GM19455 (cell line): ENCODE results near the gene PRKD1.

Source experiments
- ATAC-seq: cut with Tn5 transposase; IDR thresholded peaks from one replicate; pipeline ENCODE4 v1.9.1; 2021; ENCODE audit not compliant: unreplicated experiment

PRKD1 gene

DNA sequence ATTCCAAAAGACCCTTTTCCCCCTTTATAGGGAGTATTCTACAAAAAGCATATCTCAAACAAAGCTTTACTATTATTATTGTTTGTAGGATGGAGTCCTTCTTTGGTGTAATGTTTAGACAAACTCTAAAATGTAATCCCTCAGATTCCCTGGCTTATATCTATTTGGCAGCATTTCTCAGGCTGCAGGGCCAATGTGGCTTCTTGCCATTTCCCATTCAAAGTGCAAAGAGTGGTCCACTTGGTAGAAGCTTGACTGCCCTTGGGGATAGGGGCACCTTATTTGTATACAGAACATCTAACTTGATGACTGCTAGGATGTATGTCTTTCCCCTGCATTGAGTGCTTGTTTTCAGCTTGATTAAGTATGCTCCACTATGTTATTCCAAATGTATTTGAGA lies 242.7 kb downstream of the PRKD1 start:
- no peak for ATAC-seq

DNA sequence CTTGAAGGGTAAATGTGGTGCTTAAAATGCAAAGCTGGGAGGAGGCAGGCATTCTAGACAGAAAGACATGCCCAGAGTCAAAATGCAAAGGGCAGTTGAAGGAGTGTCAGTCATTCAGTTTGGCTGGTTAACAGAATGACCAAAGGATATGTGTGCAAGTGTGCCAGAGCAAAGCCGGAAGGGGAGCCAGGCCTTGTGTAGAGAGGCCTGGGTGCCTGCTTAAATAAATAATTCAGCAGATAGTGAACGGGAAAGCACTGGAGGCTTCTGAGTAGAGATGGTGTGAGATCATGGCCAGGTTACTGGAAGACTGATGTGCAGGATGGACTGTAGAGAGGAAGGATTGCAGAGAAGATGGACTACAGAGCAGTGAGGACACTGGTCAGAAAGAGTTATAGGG lies 244.9 kb downstream of the PRKD1 start:
- no peak for ATAC-seq

DNA sequence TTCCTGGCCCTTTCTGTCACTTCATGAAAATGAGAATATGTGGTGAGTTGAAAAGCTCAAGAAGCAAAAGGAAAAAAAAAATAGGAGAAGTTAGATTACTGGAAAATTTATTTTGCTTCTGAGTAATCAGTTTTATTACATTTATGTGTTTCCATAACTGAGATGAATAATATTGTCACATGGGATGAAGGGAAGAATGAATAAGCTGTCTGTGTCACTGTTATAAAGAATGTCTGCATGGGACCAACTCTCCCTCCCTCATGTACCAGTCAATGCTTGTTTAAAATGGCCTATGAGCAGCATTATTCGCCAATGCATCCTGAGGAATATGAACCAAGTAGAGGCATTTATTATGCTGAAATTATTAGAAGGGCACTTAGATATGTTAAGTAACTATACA lies 246.3 kb downstream of the PRKD1 start:
- no peak for ATAC-seq

DNA sequence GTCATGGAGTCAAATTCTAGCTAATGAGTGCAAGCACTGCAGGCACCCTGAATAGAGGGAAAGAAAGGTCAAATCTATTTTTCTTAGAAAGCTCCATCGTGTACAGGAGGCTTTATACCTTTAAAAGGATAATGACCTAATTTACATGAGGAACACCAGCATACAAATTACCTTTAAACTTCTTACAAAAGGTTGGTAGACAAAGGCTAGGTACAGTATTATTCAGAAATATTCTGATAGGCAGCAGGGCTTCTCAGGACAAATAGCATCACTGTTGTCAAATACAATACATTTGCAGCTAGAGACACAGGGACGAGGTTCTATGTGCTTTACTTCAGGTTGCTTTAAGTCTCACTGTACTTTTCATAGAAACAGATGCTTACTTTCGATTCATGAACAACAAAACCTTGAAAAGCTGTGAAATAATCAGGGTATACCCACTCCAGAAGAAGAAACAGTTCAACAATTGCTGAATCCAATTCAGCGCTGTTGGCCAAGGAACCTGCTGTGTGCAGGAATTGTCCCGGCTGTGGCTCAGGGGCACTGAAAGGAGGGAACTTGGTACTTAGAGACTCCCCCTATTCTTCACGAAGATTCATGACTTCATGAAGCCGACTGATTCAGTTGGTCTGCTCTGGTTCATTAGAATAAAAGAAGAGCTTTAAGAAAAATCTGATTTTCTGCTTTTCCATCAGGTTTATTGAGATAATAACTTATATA lies 252.9 kb downstream of the PRKD1 start:
- no peak for ATAC-seq

DNA sequence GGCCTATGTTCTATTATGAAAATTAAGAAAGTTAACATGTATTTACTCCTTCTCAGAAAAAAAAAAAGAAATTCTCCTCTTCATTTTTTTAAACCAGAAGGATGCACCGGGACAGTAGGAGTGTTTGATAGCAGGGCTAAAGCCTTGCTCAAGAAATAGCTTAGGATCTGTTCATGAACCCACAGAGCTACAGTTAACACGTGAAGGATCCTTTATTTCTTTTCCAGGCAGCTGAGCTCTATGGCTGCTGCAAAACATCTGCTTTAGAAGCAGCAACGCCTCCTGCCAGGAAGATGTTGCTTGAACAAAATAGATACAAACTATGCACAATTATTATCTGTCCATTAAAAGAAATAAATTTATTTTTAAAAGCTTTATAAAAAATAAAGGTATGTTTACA lies 254.8 kb downstream of the PRKD1 start:
- no peak for ATAC-seq

DNA sequence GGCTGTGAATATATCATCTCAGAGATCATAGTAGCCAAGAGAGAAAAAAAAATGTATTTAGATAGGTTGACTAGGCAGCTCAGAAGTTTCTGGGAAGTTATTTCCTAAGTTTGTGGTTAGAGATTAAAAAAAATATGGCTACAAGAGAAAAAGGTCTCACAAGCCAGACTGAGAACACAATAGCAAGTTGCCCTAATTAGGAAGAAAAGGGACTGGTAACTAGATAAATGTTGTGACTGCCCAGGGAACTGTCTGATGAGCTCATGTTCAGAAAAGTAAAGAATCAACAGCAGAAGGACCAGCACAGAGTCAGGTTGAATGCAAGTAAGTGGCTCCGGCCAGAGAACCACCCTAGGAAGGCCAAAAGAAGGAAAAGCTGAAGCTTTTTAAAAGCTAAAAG lies 256.6 kb downstream of the PRKD1 start:
- ATAC-seq: no peak

DNA sequence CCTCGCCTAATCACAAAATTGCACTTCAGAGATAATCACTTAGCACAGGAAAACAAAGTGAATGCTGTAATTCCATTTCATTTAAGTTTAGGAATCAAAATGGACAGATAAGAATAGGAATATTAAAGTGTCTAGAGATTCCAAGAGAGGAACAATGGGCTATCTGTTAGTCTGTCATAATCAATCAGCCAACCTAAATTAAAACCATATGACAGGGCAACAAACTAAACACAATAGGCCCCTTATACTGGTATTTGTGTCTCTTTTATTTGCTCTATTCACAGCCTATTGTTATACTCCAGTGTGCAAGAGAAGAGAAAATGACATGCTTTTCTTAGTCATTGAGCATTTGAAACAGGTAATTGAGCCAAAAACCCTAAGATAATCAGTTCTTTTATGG lies 259.4 kb downstream of the PRKD1 start:
- ATAC-seq: no peak

DNA sequence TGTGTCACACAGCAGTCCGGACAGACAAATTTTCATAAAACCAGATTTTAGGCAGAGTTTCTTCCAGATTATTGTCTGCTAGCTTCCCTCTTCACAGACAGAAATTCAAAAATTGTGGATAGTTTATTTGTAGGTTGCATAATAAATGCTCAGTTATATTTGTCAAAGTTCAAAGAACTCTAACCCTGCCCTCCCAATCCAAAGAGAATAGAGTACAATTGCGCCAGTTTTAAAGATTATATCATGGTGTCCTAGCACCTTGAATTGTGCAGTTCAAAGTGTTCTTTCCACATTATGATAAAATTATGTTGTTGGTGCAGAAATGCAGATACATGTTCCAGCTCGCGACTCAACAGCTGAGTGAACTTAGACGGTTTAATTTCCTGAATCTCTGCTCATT lies 263.1 kb downstream of the PRKD1 start:
- no peak for ATAC-seq

DNA sequence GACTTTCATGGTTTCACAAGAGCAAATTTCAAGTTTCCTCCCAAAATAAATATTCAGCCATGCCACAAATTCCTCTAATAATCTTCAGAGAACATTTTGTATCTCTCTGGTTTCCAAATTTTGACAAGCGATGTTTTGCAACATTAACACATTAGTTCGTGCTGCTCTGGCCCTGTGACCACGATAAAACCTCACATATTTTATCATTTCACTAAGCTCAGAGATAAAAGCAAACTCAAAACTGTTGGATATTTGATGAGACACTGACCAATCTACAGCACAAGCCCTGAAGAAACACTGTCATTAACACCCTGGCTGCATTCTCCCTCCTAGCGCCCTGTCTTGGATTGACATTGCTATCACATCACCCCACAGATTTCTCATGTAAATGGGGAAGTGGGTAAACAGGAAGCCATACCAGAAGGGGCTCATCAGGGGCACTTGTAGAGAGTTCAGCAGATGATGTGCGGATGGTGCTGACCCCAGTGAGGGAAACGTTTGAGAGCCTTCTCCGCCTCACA lies 264.3 kb downstream of the PRKD1 start:
- no peak for ATAC-seq

DNA sequence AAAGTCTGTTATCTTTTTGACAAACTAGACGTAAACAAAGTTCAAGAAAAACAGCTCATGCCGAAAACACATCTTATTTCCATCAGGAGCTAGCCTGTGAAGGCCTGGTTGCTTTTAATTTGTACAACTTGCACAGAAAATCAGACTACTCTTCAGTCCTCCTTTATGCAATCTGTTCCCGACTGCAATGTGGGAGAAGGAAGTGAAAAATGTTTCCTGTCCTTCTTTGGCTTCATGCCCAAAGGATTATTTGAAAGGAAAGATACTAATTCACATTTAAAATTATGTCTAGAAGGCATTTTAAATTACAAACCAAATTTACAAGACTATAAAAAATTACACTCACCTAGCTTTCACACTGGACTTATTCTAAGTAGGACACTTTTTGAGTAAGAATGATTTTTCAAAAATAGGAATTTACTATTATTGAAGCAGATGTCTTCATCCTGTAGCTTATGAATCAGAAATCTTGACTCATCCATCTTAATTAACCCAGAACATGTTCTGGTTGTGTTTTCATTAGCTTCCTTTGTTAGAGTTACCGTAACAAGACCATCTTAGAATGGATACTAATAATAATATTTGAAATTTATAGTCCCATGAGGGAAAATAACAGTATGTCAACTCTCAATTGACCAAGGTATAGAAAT lies 272.6 kb downstream of the PRKD1 start:
- ATAC-seq: no peak

DNA sequence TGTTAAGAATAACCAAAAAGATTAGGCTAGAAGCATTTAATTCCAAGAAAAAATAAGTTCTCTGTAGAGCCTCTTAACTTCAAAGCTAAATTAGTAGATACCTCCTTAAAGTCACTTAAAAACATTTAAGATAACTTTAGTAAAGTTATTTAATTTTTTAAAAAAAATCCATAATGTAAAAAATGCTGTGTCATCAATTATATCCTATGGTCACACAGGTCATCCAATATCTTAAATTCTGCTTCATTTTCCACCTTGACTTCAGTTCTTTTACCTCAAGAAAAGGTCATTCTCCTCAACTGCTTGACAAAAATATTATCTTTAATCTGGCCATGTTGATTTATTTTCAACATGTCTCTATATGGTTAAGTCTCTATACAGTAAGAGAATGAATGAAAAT lies 274.3 kb downstream of the PRKD1 start:
- ATAC-seq: no peak

DNA sequence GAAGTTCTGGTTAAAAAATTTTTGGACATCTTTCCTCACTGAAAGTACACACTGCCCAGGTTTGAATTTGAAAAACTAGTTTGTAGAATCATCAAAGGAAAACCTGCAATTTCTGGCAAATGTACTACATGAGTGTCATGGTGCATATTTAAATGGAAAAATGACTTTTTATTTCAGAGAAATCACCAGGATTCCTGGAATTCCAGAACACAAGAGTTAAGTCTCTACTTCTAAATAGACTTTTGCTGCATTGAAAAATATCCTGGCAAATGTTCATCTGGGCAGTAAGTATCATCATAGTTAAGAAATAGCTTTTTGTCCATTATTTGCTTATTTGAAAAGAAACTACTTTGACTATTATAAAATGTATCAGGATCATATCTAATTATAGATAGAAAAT lies 275.1 kb downstream of the PRKD1 start:
- ATAC-seq: no peak

DNA sequence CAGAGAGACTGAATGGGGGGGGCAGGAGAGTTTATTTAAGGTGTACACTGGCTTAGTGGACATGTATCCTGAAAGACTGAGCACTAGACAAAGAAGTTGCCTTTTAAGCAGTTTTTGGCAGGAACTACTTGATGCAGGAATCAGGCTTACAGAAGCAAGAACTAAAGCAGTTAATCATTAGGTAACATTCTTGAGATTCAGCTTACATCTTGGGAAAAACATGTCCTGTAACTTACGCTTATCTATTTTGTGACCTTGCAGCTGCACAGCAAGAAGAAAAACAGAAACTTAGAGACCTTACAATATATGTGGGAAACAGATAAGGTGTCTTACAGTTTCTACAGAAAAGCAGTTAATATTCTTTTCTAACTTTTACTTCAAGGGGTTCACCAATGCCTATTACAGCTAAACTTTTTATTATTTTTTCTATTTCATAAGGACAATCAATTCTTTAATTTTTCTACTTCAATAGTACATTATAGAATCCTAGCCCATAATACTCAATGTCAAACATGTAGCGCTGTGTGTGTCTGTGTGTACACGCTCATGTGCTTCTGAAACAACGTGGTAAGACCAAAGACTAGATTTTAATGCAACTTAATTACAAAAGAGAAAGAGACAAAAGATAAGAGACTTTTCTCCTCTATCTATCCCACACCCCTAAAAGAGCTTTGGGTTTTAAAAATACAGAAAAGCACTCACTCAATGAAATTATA lies 276.9 kb downstream of the PRKD1 start:
- no peak for ATAC-seq

DNA sequence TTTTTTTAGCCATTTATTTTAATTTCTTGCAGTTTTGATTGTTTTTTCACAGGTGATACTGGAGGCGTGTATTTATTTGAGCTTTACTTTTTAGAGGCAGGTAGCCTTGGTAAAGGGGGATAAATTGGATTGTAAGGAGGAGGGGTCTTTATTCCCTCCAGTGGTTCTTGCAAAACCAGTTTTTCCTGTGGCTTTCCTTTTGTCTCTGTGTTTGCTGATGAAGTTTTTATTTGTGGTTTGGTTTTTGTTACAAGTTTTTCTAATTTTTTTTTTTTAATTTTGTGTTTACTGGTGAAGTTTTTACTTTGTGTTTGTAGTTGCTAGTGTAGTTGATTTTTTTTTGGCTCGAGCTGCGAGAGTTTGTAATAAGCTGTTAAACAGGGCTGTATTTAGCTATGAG lies 278.5 kb downstream of the PRKD1 start:
- no peak for ATAC-seq

DNA sequence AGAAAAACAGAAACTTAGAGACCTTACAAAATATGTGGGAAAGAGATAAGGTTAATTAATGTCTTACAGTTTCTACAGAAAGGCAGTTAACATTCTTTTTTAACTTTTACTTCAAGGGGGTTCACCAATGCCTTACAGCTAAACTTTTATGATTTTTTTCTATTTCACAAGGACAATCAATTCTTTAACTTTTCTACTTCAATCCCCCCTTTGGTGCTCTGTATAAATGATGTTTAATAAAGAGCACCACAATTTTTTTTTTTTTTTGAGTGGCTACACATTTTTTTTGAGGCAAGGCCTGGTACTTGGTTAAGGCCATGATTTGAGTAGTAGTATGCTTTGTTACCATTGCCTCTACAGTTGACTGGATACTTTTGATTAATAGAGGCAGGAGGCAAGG lies 279.6 kb downstream of the PRKD1 start:
- ATAC-seq: no peak

DNA sequence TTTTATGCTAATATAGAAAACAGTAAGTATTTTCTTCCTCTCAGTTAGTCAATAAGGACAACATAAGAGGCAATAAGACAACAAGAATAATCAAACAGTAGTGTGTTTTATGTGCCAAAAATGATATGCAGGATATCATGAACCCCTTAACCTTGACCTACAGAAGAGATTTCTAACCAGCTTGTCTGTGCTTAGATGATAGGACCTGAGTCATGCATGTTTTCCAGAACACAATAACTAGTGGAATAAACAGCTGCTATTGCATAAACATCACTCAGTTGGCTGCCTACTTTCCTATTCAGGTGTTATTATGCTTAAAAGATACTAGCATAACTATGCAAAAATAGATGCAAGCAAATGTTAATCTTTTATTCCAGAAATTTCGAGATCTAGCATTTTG lies 282.5 kb downstream of the PRKD1 start:
- no peak for ATAC-seq

DNA sequence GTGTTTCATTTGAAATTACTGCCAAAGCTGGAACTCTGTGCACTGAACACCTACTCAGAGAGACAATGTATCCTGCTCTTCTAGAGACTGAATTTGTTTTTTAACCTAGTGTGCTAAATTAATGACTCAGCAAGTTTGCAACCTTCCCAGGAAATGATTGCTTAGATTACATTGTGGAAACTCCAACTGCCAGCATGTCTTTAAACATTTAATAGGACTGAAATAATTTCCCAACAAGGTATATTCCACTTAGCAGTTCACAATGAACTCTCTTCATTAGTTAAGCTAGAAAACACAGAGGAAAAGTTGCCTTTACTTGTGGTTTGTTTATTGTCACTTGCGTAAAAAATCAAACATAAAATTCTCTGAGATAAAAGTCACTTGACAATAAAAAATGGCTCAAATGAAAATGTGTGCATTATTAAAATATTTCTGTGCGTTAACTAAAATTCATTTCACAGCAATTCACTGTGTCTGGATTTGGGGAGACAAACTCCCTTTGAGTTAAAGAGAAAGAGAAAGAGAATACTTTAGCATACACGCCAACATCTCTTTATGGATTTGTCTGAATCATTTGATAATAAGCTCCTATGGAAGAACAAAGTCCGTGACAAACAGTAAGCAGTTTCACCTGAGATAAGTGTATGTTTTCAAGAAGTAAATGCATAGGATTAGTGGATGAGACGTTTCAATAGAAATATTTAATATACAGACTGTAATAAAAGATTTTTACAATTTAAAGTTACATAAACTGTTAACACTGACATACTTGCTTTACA lies 284.0 kb downstream of the PRKD1 start:
- no peak for ATAC-seq

DNA sequence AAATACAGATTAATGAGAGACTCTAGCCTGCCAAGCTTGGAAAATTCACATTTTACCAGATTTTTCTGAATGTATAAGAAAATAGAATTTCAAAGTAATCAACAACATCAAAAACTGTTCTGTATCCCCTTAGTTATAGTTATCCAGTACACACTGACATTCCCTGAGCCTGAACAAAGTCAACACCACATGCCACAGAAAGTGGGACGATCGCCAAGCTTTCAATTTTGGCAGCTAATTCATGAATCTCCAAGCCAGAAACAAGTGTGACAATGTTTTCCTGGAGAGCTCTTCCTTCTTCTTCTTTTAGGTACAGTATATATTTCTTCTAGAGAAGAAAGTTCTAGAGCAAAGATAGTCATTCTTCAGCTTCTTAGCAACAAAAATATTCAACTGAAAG lies 290.2 kb downstream of the PRKD1 start:
- no peak for ATAC-seq

DNA sequence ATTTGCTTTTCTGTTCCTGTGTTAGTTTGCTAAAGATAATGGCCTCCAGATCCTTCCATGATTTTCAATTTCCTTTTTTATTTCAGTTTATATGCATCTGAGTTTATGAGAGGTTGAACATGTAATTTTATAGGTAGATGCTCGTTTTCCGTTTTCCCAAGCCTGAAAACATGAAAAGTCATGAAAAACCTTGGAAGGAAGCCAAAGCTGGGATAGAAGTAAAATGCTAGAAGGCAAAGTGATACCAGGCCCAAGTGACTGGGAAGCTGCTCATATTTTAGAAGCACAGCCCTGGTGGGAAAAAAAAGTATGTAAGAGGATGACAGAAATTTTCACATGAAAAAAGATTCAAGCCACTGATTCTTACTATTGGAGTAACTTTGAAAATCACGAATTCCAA lies 290.8 kb downstream of the PRKD1 start:
- no peak for ATAC-seq

DNA sequence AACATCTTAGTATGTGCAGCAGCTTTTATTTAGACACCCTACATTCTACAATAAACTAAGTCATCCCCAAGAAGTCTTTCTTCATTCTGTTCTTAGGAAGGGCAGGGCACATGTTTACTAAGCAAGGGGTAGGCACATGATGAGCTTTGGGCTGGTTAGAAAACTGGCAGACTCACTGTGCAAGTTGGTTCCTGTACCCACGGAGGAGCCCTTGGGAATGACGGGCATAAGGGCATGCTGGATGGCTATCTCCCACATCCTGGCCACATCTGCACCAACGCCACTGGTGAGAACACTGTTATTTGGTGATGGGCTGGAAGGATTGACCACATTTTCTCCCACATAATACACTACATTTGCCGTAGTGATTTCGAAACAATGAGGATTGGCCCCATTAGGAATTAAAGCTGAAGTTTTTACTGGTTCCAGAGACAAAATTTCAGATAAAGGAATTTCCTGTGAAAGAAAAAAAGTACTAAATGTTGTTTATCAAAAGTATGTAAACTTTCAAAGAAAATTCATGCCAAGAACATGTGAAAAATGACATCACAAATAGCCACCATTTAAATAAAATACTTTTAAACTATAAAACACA lies 297.0 kb downstream of the PRKD1 start:
- no peak for ATAC-seq

DNA sequence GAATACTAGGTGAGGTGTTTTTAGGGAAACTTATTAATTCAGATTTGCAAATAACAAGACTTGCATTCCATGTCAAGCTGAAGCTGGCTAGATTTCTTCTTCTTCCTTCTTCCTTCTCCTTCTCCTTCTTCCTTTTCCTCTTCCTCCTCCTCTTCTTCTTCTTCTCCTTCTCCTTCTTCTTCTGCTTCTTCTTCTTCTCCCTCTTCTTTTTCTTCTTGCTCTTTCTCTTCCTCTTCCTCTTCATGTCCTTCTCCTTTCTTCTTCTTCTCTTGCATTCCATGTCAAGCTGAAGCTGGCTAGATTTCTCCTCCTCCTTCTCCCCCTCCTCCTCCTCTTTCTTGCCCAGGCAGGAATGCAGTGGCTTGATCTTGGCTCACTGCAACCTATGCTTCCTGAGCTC lies 297.8 kb downstream of the PRKD1 start:
- no peak for ATAC-seq
